HCT116 (cell line): Measurements from ENCODE around the gene ARL14EPL.

Source experiments
- EZH2 ChIP-seq: fragments of 200-600 bp; sonication (generic); IDR thresholded peaks from 2 replicates; pipeline ENCODE4 v1.6.1; 2017; ENCODE audit warnings: antibody characterized with exemption, mixed run types
- EZH2phosphoT487 ChIP-seq: fragments of 200-600 bp; IDR thresholded peaks from 2 replicates; pipeline ENCODE4 v1.6.1; 2018; ENCODE audit warnings: antibody characterized with exemption, borderline replicate concordance
- FOSL1 ChIP-seq: IDR thresholded peaks from 2 replicates; pipeline ENCODE4 v1.6.1; 2012; ENCODE audit warnings: low read depth
- POLR2A ChIP-seq: IDR thresholded peaks from 2 replicates; pipeline ENCODE4 v1.7.0; 2011; ENCODE audit warnings: borderline replicate concordance; ENCODE audit not compliant: insufficient read depth, insufficient read length; ENCODE audit errors: extremely low read depth
- POLR2AphosphoS5 ChIP-seq: IDR thresholded peaks from 2 replicates; pipeline ENCODE4 v1.6.1; 2011; ENCODE audit warnings: mild to moderate bottlenecking, low read depth, low read length, moderate library complexity
- RAD21 ChIP-seq: IDR thresholded peaks from 2 replicates; pipeline ENCODE4 v1.6.1; 2012; ENCODE audit warnings: low read depth, mild to moderate bottlenecking
- SRF ChIP-seq: IDR thresholded peaks from 2 replicates; pipeline ENCODE4 v1.6.1; 2012; ENCODE audit warnings: low read depth
- TCF7L2 ChIP-seq: IDR thresholded peaks from 2 replicates; pipeline ENCODE4 v1.7.0; 2011; ENCODE audit warnings: borderline replicate concordance, inconsistent platforms; ENCODE audit not compliant: insufficient read depth, insufficient read length; ENCODE audit errors: extremely low read depth
- ZFX ChIP-seq: fragments of 450-650 bp; IDR thresholded peaks from 2 replicates; pipeline ENCODE4 v1.6.1; 2017
- TF ChIP-seq, protein P1 (sequence below), 3 experiments: fragments of 200-600 bp in 1 of 3; sonication (generic) in 1 of 3; IDR thresholded peaks in 2 of 3; conservative IDR thresholded peaks in 1 of 3; 2 replicates each; pipeline ENCODE4 v1.5.1; 2012 to 2017; ENCODE audit warnings: low read depth in 2 of 3, low read length in 2 of 3, antibody characterized with exemption in 1 of 3, borderline replicate concordance in 1 of 3, control low read depth in 1 of 3, mild to moderate bottlenecking in 1 of 3, mixed read lengths in 1 of 3, mixed run types in 1 of 3, moderate library complexity in 1 of 3; ENCODE audit not compliant: insufficient read depth in 1 of 3
- TF ChIP-seq, protein P2 (sequence below): IDR thresholded peaks from 2 replicates; pipeline ENCODE4 v1.6.1; 2012
- TF ChIP-seq, protein P3 (sequence below): IDR thresholded peaks from 2 replicates; pipeline ENCODE4 v1.6.1; 2012; ENCODE audit warnings: low read depth

DNA sequence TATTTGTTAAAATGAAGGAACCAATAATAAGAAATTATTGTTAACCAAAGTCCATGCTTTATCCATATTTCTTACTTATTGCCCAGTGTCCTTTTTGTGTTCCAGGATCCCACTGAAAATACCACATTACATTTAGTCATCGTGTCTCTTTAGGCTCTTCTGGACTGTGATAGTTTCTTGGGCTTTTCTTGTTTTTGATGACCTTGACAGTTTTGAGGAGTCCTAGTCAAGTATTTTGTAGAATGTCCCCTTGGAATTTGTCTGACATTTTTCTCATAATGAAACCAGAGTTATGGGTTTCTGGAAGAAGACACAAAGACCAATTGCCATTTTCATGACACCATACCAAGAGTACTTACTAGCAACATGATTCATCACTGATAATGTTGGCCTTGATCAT is 38.9 kb downstream of the ARL14EPL start:
- TF ChIP-seq, protein P1, sequence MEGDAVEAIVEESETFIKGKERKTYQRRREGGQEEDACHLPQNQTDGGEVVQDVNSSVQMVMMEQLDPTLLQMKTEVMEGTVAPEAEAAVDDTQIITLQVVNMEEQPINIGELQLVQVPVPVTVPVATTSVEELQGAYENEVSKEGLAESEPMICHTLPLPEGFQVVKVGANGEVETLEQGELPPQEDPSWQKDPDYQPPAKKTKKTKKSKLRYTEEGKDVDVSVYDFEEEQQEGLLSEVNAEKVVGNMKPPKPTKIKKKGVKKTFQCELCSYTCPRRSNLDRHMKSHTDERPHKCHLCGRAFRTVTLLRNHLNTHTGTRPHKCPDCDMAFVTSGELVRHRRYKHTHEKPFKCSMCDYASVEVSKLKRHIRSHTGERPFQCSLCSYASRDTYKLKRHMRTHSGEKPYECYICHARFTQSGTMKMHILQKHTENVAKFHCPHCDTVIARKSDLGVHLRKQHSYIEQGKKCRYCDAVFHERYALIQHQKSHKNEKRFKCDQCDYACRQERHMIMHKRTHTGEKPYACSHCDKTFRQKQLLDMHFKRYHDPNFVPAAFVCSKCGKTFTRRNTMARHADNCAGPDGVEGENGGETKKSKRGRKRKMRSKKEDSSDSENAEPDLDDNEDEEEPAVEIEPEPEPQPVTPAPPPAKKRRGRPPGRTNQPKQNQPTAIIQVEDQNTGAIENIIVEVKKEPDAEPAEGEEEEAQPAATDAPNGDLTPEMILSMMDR (IDR thresholded peaks at IDR 0.05 in 2 of 3, conservative IDR thresholded peaks at IDR 0.05 in 1 of 3; ENCODE audit: borderline replicate concordance in 1 of 3, insufficient read depth in 1 of 3, low read depth in 2 of 3, low read length in 2 of 3) = no peak
- TF ChIP-seq, protein P2, sequence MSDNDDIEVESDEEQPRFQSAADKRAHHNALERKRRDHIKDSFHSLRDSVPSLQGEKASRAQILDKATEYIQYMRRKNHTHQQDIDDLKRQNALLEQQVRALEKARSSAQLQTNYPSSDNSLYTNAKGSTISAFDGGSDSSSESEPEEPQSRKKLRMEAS = no peak
- no peak for TF ChIP-seq POLR2AphosphoS5
- TF ChIP-seq RAD21 = no peak
- TF ChIP-seq POLR2A = no peak
- TF ChIP-seq EZH2 = no peak
- TF ChIP-seq, protein P3, sequence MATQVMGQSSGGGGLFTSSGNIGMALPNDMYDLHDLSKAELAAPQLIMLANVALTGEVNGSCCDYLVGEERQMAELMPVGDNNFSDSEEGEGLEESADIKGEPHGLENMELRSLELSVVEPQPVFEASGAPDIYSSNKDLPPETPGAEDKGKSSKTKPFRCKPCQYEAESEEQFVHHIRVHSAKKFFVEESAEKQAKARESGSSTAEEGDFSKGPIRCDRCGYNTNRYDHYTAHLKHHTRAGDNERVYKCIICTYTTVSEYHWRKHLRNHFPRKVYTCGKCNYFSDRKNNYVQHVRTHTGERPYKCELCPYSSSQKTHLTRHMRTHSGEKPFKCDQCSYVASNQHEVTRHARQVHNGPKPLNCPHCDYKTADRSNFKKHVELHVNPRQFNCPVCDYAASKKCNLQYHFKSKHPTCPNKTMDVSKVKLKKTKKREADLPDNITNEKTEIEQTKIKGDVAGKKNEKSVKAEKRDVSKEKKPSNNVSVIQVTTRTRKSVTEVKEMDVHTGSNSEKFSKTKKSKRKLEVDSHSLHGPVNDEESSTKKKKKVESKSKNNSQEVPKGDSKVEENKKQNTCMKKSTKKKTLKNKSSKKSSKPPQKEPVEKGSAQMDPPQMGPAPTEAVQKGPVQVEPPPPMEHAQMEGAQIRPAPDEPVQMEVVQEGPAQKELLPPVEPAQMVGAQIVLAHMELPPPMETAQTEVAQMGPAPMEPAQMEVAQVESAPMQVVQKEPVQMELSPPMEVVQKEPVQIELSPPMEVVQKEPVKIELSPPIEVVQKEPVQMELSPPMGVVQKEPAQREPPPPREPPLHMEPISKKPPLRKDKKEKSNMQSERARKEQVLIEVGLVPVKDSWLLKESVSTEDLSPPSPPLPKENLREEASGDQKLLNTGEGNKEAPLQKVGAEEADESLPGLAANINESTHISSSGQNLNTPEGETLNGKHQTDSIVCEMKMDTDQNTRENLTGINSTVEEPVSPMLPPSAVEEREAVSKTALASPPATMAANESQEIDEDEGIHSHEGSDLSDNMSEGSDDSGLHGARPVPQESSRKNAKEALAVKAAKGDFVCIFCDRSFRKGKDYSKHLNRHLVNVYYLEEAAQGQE = no peak
- TF ChIP-seq SRF = no peak
- TF ChIP-seq FOSL1 = no peak
- no peak for TF ChIP-seq ZFX
- TF ChIP-seq TCF7L2 = no peak
- TF ChIP-seq EZH2phosphoT487 = no peak
